Stimulated activated CD4-positive, alpha-beta T cell treated with anti-CD3 and anti-CD28 coated beads, Interleukin-15, amount 100 ng/mL, for 1 hour (primary cell): Measurements from ENCODE around the gene YIPF3.
"Not testable (repeated sequence)": the region's sequence is repeated elsewhere in the genome, so short reads cannot be mapped to it uniquely, and the experiment has no call there.

Experiments used
- DNase-seq, 2 donors: peaks; one replicate each; pipeline ENCODE4 v3.0.0-alpha.2; 2020; ENCODE audit warnings: low read depth in 1 of 2, low spot score in 1 of 2

The YIPF3 gene

DNA sequence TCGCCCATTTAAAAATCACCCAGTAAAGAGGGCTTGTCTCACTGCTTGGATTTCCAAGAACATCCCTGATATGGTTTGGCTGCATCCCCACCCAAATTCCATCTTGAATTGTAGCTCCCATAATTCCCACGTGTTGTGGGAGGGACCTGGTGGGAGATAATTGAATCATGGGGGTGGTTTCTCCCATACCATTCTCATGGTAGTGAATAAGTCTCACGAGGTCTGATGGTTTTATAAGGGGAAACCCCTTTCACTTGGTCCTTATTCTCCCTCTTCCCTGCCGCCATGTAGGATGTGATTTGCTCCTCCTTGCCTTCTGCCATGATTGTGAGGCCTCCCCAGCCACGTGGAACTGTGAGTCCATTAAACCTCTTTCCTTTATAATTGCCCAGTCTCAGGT lies 49.5 kb downstream of the YIPF3 start:
- not testable (repeated sequence) for DNase-seq

DNA sequence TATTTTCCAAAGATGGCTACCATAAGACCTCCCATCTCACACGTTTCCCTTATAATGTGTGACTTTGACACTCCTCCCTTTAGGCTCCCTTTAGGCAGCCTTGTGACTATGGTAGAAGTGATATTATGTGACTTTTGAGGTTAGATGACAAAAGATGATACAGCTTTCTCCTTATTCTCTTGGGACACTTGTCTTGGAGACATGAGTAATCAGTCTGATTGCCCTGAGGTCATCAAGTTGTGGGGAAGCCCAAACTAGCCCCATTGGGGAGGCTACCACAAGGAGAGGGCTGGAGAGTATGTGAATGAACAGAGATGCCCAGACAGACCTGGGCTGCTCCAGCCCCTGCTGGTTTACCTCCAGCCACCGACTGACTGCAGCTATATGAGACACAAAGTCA lies 50.8 kb downstream of the YIPF3 start:
- no peak for DNase-seq

- no peak for DNase-seq
Observed at GRCh38 chr6:43464337-43464736, 52.4 kb downstream of the YIPF3 start.

DNA sequence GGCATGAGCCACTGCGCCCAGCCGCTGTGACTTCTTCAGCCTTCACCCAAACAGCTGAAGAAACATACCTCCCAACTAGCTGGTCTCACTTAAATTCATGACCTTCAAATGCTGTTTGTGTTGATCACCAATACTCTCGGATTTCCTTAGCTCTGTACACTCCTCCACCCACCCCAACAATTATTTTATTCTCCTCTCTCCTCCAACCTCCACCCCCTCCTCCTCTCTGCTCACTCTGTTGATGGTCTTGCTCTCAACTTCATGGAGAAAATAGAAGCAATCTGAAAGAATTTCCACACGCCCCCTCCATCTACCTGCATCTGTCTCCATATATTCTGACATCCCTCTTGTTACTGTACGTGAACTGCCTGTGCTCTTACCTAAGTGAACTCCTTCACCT lies 54.8 kb downstream of the YIPF3 start:
- DNase-seq, result no peak
